Measurements from ENCODE around the gene ZG16B.

The ZG16B gene

DNA sequence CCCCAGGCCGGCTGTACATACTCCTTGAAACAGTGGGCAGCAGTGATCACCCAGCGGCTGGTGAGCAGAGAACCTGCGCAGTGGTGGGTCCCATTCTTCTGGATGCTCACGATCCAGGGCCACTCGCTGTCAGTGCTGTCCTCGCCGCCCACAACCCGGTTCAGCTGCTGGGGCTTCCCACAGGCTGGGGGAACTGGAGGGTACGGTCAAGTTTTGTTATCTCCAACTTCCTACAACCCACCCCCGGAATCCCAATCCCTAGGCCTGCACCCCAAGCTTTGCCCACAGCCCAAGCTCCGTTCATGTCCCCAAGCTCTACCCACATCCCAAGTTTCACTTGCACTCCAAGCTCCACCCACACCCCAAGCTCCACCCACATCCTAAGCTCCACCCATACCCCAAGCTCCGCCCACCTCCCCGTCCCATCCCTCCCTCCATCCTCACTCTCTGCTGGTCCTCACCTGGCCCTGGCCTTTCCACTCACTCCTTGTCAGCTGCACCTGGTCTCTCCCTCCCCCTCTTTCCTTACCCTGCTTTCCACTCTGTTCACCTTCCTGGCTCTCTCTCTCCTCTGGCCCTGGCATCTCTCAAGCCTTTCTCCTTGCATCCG, 26.1 kb downstream of the ZG16B start:
- Histone ChIP-seq H3K4me3 (ENCODE audit: low read depth, low read length) (no peak overlapping the region), H2BK120ac (ENCODE audit: insufficient read depth, low read length, poor library complexity) (no peak overlapping the region), H3K79me2 (ENCODE audit: control insufficient read depth, insufficient read depth, low read length, poor library complexity) (peaks cover 2% of the 10 kb centered on the region)

DNA sequence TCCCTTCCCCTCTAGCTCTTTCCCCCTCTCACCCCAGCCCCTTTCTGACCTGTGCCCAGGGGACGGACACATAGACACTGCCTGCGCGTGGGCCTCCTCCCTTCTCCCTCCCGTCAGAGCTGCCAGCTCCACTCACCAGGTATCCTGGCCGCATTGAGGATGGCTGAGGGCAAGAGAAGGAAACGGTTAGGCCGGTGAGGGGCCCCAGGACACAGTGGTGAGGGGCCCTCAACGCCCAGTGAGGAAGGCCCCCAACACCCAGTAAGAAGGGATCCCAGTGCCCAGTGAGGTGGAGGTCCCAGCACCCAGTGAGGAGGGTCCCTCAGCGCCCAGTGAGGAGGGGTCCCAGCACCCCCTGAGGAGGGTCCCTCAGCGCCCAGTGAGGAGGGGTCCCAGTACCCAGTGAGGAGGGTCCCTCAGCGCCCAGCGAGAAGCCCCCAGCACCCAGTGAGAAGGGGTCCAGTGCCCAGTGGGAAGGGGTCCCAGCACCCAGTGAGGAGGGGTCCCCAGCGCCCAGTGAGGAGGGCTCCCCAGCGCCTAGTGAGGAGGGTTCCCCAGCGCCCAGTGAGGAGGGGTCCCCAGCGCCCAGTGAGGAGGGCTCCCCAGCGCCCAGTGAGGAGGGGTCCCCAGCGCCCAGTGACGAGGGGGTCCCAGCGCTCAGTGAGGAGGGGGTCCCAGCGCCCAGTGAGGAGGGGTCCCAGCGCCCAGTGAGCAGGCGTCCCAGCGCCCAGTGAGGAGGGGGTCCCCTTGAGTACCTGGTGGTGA, 26.8 kb downstream of the ZG16B start:
- Histone ChIP-seq H3K79me1 (ENCODE audit: low read length) (peaks cover 7% of the 10 kb centered on the region), H3K4ac (ENCODE audit: low read depth, low read length) (no peak overlapping the region), H3K4me1 (ENCODE audit: control insufficient read depth in 1 of 2, insufficient read depth in 2 of 2, low read length in 2 of 2) (peaks cover 16 to 17% of the 10 kb centered on the region in 2 experiments), H2BK120ac (ENCODE audit: insufficient read depth, low read length, poor library complexity) (no peak overlapping the region), H4K12ac (ENCODE audit: low read depth, low read length) (no peak overlapping the region), H4K8ac (ENCODE audit: low read depth, low read length) (no peak overlapping the region), H3K36me3 (ENCODE audit: control insufficient read depth in 1 of 2, insufficient read depth in 2 of 2, low read length in 2 of 2) (peaks cover 0 to 2% of the 10 kb centered on the region in 2 experiments), H3K4me3 (ENCODE audit: low read depth, low read length) (no peak overlapping the region), H3K27me3 (ENCODE audit: insufficient read depth, low read length) (no peaks in the 10 kb centered on the region), H3K9ac (ENCODE audit: low read length) (no peak overlapping the region), H3K23ac (ENCODE audit: low read length) (no peak overlapping the region), H3K9me3 (ENCODE audit: insufficient read depth, low read depth, low read length) (peaks cover 9% of the 10 kb centered on the region), H3K79me2 (ENCODE audit: control insufficient read depth, insufficient read depth, low read length, poor library complexity) (peaks cover 2% of the 10 kb centered on the region), H3K18ac (ENCODE audit: low read length) (no peak overlapping the region), H2AFZ (ENCODE audit: insufficient read depth, low read length, poor library complexity) (no peak overlapping the region), H2BK12ac (ENCODE audit: low read length) (no peak overlapping the region), H3K4me2 (ENCODE audit: low read length) (peak overlapping the region; percentile 39), H3K14ac (ENCODE audit: low read length) (no peak overlapping the region), H3K27ac (ENCODE audit: low read depth, low read length) (no peak overlapping the region), H2BK5ac (ENCODE audit: low read depth, low read length, poor library complexity) (no peak overlapping the region), H4K91ac (ENCODE audit: low read depth, low read length) (peak overlapping the region; percentile 2), H2AK5ac (ENCODE audit: low read length) (no peak overlapping the region)
- DNase-seq, result no peak
- WGBS (ENCODE audit: extremely low coverage, insufficient coverage, insufficient read length), result no CpG with 5 or more reads among the region's 24 CpGs

More for the DNA sequence above, 26.1 kb downstream of the ZG16B start:
- WGBS (ENCODE audit: extremely low coverage, insufficient coverage, insufficient read length), result no CpG with 5 or more reads among the region's 14 CpGs
- Histone ChIP-seq H2BK12ac (ENCODE audit: low read length) (no peak overlapping the region), H3K23ac (ENCODE audit: low read length) (no peak overlapping the region), H3K79me1 (ENCODE audit: low read length) (peaks cover 7% of the 10 kb centered on the region), H3K9ac (ENCODE audit: low read length) (no peak overlapping the region), H3K4me2 (ENCODE audit: low read length) (no peak overlapping the region), H3K4ac (ENCODE audit: low read depth, low read length) (no peak overlapping the region), H3K18ac (ENCODE audit: low read length) (no peak overlapping the region), H3K27ac (ENCODE audit: low read depth, low read length) (no peak overlapping the region), H4K91ac (ENCODE audit: low read depth, low read length) (no peak overlapping the region), H4K8ac (ENCODE audit: low read depth, low read length) (no peak overlapping the region), H3K36me3 (ENCODE audit: control insufficient read depth in 1 of 2, insufficient read depth in 2 of 2, low read length in 2 of 2) (peaks cover 0 to 2% of the 10 kb centered on the region in 2 experiments), H3K27me3 (ENCODE audit: insufficient read depth, low read length) (no peaks in the 10 kb centered on the region), H4K12ac (ENCODE audit: low read depth, low read length) (no peak overlapping the region), H3K14ac (ENCODE audit: low read length) (no peak overlapping the region), H3K9me3 (ENCODE audit: insufficient read depth, low read depth, low read length) (peaks cover 9% of the 10 kb centered on the region), H2BK5ac (ENCODE audit: low read depth, low read length, poor library complexity) (no peak overlapping the region), H2AFZ (ENCODE audit: insufficient read depth, low read length, poor library complexity) (no peak overlapping the region), H2AK5ac (ENCODE audit: low read length) (no peak overlapping the region), H3K4me1 (ENCODE audit: control insufficient read depth in 1 of 2, insufficient read depth in 2 of 2, low read length in 2 of 2) (peaks cover 16 to 17% of the 10 kb centered on the region in 2 experiments)
- peak; percentile 55 to 60 for DNase-seq

DNA sequence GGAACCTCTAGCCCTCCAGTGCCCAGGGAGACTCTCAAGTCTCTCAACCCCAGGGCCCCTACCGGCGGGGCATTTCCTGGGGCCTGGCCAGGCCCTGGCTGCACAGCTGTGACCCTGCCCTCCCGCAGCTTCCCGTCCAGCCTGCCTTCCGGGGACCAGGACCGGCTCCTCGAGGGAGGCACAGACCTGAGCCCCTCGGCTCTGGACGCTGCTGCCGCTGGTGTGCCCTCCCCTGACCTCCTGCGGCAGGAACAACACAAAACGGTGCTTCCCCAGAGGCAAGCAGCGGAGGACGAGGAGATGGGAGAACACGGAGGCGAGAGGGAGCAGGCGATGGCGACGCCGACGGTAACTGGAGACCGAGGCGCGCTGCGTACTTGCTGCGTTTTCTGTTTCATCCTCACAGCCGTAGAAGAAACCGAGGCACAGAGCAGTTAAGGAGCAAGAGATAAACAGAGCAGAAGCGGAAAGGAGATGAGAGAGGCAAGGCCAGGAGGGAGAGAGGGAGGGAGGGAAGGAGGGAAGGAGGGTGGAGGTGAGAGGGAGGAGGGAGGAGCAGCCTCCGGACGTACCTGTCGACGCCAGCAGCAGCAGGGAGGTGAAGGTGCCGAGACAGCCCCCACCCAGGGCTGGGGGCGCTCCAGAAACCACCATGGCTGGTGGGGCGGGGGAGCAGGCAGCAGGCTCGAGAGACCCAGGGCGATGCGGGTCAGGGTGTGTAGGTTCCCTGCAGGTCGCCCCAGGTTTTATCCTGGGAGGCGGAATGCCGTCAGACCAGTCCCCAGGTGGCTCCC, 27.5 kb downstream of the ZG16B start, which contains the start of gene PRSS22:
TSS of gene PRSS22 (minus strand) at position 720 of the 794 bp plus-strand sequence. CDS start at position 654, 66 bp downstream.
- H2BK5ac ChIP-seq (ENCODE audit: low read depth, low read length, poor library complexity), result no peak within 1 kb of the TSS
- H3K27ac ChIP-seq (ENCODE audit: low read depth, low read length), result no peak within 1 kb of the TSS
- peak within 1 kb of the TSS; percentile 2 for H2AFZ ChIP-seq (ENCODE audit: insufficient read depth, low read length, poor library complexity)
- H2BK120ac ChIP-seq (ENCODE audit: insufficient read depth, low read length, poor library complexity), result peak within 1 kb of the TSS; percentile 30
- peak within 1 kb of the TSS; percentile 20 for H4K12ac ChIP-seq (ENCODE audit: low read depth, low read length)
- H3K4me3 ChIP-seq (ENCODE audit: low read depth, low read length), result peak within 1 kb of the TSS; percentile 7
- peaks cover 2% of the 10 kb centered on the region for H3K79me2 ChIP-seq (ENCODE audit: control insufficient read depth, insufficient read depth, low read length, poor library complexity)
- peaks cover 7% of the 10 kb centered on the region for H3K79me1 ChIP-seq (ENCODE audit: low read length)
- no peak within 1 kb of the TSS for H3K9ac ChIP-seq (ENCODE audit: low read length)
- DNase-seq, result peak; percentile 97
- no CpG with 5 or more reads among the region's 42 CpGs for WGBS (ENCODE audit: extremely low coverage, insufficient coverage, insufficient read length)
- no peak within 1 kb of the TSS for H3K4ac ChIP-seq (ENCODE audit: low read depth, low read length)
- peak within 1 kb of the TSS; percentile 39 for H3K4me2 ChIP-seq (ENCODE audit: low read length)
- H3K9me3 ChIP-seq (ENCODE audit: insufficient read depth, low read depth, low read length), result peaks cover 9% of the 10 kb centered on the region
- peaks cover 0 to 2% of the 10 kb centered on the region in 2 experiments for H3K36me3 ChIP-seq (ENCODE audit: control insufficient read depth in 1 of 2, insufficient read depth in 2 of 2, low read length in 2 of 2)
- H3K14ac ChIP-seq (ENCODE audit: low read length), result peak within 1 kb of the TSS; percentile 23
- no peak within 1 kb of the TSS for H3K23ac ChIP-seq (ENCODE audit: low read length)
- H4K8ac ChIP-seq (ENCODE audit: low read depth, low read length), result peak within 1 kb of the TSS; percentile 55
- H2AK5ac ChIP-seq (ENCODE audit: low read length), result no peak within 1 kb of the TSS
- peak within 1 kb of the TSS; percentile 60 for H2BK12ac ChIP-seq (ENCODE audit: low read length)
- H3K18ac ChIP-seq (ENCODE audit: low read length), result peak within 1 kb of the TSS; percentile 40
- peak within 1 kb of the TSS; percentile 60 for H4K91ac ChIP-seq (ENCODE audit: low read depth, low read length)
- H3K27me3 ChIP-seq (ENCODE audit: insufficient read depth, low read length), result no peaks in the 10 kb centered on the region
- H3K4me1 ChIP-seq (ENCODE audit: control insufficient read depth in 1 of 2, insufficient read depth in 2 of 2, low read length in 2 of 2), result peaks cover 16 to 17% of the 10 kb centered on the region in 2 experiments
